ENCODE data around the gene SART3. TPM values are rescaled to one million over a fixed set of nuclear protein-coding genes. Genes with fewer than 3 reads are reported as not detected.

SART3 gene
- total and polyA plus RNA-seq, 10 donors, result 13.1 to 118 (median 64.9) TPM

GRCh38 chr12:108597559-108598471, 36.8 kb upstream of the SART3 start, which contains the start of gene TMEM119:
TMEM119 (minus strand) TSS chr12:108598084; CDS start chr12:108592383, 5,701 bp downstream.
- no peaks in the 10 kb centered on the region for H3K9me3 ChIP-seq
- H3K4me3 ChIP-seq, result peak within 1 kb of the TSS in 5 of 8 donors; percentile 8 to 43 (median 23)
- WGBS, 5 donors, result 36 to 67% (median 49%) methylated on average over 18 to 27 of the region's 27 CpGs
- intact Hi-C loops (cut with DNase I; ENCODE audit: low total_unique reads), result no loop called here
- peaks cover 0 to 22% (median 3%) of the 10 kb centered on the region in 6 donors for H3K4me1 ChIP-seq
- H3K27ac ChIP-seq, result peak within 1 kb of the TSS in 2 of 8 donors; percentile 26 to 40
- no peaks in the 10 kb centered on the region for H3K36me3 ChIP-seq
- H3K27me3 ChIP-seq (replicated peaks in 1 of 7), result no peaks in the 10 kb centered on the region
- no peak for DNase-seq
- peak in 1 of 3 donors; percentile 35 for TF ChIP-seq POLR2AphosphoS5 (IDR thresholded peaks at IDR 0.05)
- no peak for TF ChIP-seq CTCF (IDR thresholded peaks at IDR 0.05 in 8 of 11, conservative IDR thresholded peaks at IDR 0.05 in 3 of 11)

- intact Hi-C loops (cut with DNase I; ENCODE audit: low total_unique reads), result no loop called here
- TF ChIP-seq POLR2A (IDR thresholded peaks at IDR 0.05), result no peak
- TF ChIP-seq POLR2AphosphoS5 (IDR thresholded peaks at IDR 0.05), result no peak
- no peak for TF ChIP-seq CTCF (IDR thresholded peaks at IDR 0.05 in 8 of 11, conservative IDR thresholded peaks at IDR 0.05 in 3 of 11)
- Histone ChIP-seq H3K4me3 (peak overlapping the region in 5 of 8 donors; percentile 8 to 43 (median 23)), H3K36me3 (peaks cover 0 to under 1% (median 0%) of the 10 kb centered on the region in 6 donors), H3K27ac (no peak overlapping the region), H3K4me1 (peaks cover 0 to 22% (median 3%) of the 10 kb centered on the region in 6 donors), H3K9me3 (no peaks in the 10 kb centered on the region), H3K27me3 (replicated peaks in 1 of 7) (no peaks in the 10 kb centered on the region)
- 67 to 78% (median 70%) methylated on average over 9 to 10 of the region's 10 CpGs for WGBS, 5 donors
- no peak for DNase-seq
Measured at GRCh38 chr12:108596854-108597558, 36.0 kb upstream of the SART3 start.

- DNase-seq, result no peak
- peak overlapping the region in 2 of 8 donors; percentile 8 to 23 for H3K4me3 ChIP-seq
Measured at GRCh38 chr12:108595711-108596647, 35.0 kb upstream of the SART3 start.

More at GRCh38 chr12:108595711-108596647, 35.0 kb upstream of the SART3 start:
- no peak for TF ChIP-seq POLR2A (IDR thresholded peaks at IDR 0.05)
- TF ChIP-seq POLR2AphosphoS5 (IDR thresholded peaks at IDR 0.05), result no peak
- no peak for TF ChIP-seq CTCF (IDR thresholded peaks at IDR 0.05 in 8 of 11, conservative IDR thresholded peaks at IDR 0.05 in 3 of 11)
- no peaks in the 10 kb centered on the region for H3K9me3 ChIP-seq
- H3K36me3 ChIP-seq, result peaks cover 0 to 6% (median 0%) of the 10 kb centered on the region in 6 donors
- intact Hi-C loops (cut with DNase I; ENCODE audit: low total_unique reads), result no loop called here
- H3K27ac ChIP-seq, result no peak overlapping the region
- WGBS, 5 donors, result 81 to 91% (median 85%) methylated on average over 16 to 17 of the region's 17 CpGs
- H3K4me1 ChIP-seq, result peaks cover 0 to 22% (median 3%) of the 10 kb centered on the region in 6 donors
- H3K27me3 ChIP-seq (replicated peaks in 1 of 7), result no peaks in the 10 kb centered on the region
